ENCODE data around the gene STARD3NL. TPM values are rescaled to one million over a fixed set of nuclear protein-coding genes. Genes with fewer than 3 reads are reported as not detected.
"Not testable (repeated sequence)": the region's sequence is repeated elsewhere in the genome, so short reads cannot be mapped to it uniquely, and the experiment has no call there.

The STARD3NL gene
- total RNA-seq, 2 experiments from 2014 or later, result 27.9 to 30.8 TPM

- POLR2A ChIA-PET; H3K27me3 Mint-ChIP-seq; H3K9me3 Mint-ChIP-seq (ENCODE audit: low read depth); DNase-seq; H3K4me3 Mint-ChIP-seq; H3K36me3 Mint-ChIP-seq (ENCODE audit: low read depth); ATAC-seq; H3K4me1 Mint-ChIP-seq; H3K27ac Mint-ChIP-seq; CTCF ChIA-PET: not testable (repeated sequence)
- intact Hi-C loops (cut with DNase I, micrococcal nuclease), result loop anchor here in 1 of 2 experiments (5.0 kb wide), 1 partner anchor 87 kb away; no protein-coding TSS in a partner anchor
Measured at GRCh38 chr7:38269704-38270346, 91.8 kb downstream of the STARD3NL start.

- H3K9me3 Mint-ChIP-seq (ENCODE audit: low read depth); POLR2A ChIA-PET; ATAC-seq; DNase-seq; intact Hi-C loops (cut with DNase I, micrococcal nuclease); H3K4me1 Mint-ChIP-seq; CTCF ChIA-PET; H3K27ac Mint-ChIP-seq; H3K27me3 Mint-ChIP-seq; H3K4me3 Mint-ChIP-seq; H3K36me3 Mint-ChIP-seq (ENCODE audit: low read depth): not testable (repeated sequence)
Measured at GRCh38 chr7:38270405-38270804, 92.4 kb downstream of the STARD3NL start.

GRCh38 chr7:38273286-38273995 is 95.4 kb downstream of the STARD3NL start, which contains the start of gene TARP:
TSS of gene TARP (minus strand) at chr7:38273636.
- H3K4me3 Mint-ChIP-seq, result peak within 1 kb of the TSS; percentile 35
- no peak for ATAC-seq

GRCh38 chr7:38274486-38274885 is 96.4 kb downstream of the STARD3NL start:
- CTCF ChIA-PET, result no interaction called here
- H3K27me3 Mint-ChIP-seq, result no peaks in the 10 kb centered on the region

More at GRCh38 chr7:38273286-38273995, 95.4 kb downstream of the STARD3NL start, which contains the start of gene TARP:
- POLR2A ChIA-PET, result no interaction called here
- CTCF ChIA-PET, result no interaction called here
- Mint-ChIP-seq H3K36me3 (ENCODE audit: low read depth) (no peaks in the 10 kb centered on the region), H3K9me3 (ENCODE audit: low read depth) (no peaks in the 10 kb centered on the region), H3K4me1 (no peaks in the 10 kb centered on the region), H3K27me3 (no peaks in the 10 kb centered on the region), H3K27ac (no peak within 1 kb of the TSS)
- intact Hi-C loops (cut with DNase I, micrococcal nuclease), result no loop called here
- DNase-seq, result no peak

GRCh38 chr7:38274927-38275620 is 97.0 kb downstream of the STARD3NL start:
- no peaks in the 10 kb centered on the region for H3K9me3 Mint-ChIP-seq (ENCODE audit: low read depth)
- no peak for ATAC-seq
- H3K4me1 Mint-ChIP-seq, result no peaks in the 10 kb centered on the region
- no peaks in the 10 kb centered on the region for H3K36me3 Mint-ChIP-seq (ENCODE audit: low read depth)
- DNase-seq, result no peak
- H3K27me3 Mint-ChIP-seq, result no peaks in the 10 kb centered on the region
- ChIA-PET POLR2A (no interaction called here), CTCF (interaction anchor here (1.7 kb wide), 1 partner anchor 61 kb away, joined by 4 read pairs; no protein-coding TSS in a partner anchor)
- no peak overlapping the region for H3K27ac Mint-ChIP-seq
- intact Hi-C loops (cut with DNase I, micrococcal nuclease), result loop anchor here in 1 of 2 experiments (2.0 kb wide), 1 partner anchor 26 kb away; no protein-coding TSS in a partner anchor
- peak overlapping the region; percentile 26 for H3K4me3 Mint-ChIP-seq

More at GRCh38 chr7:38274486-38274885, 96.4 kb downstream of the STARD3NL start:
- Mint-ChIP-seq H3K27ac (no peak overlapping the region), H3K4me1 (no peaks in the 10 kb centered on the region), H3K4me3 (no peak overlapping the region), H3K36me3 (ENCODE audit: low read depth) (no peaks in the 10 kb centered on the region), H3K9me3 (ENCODE audit: low read depth) (no peaks in the 10 kb centered on the region)
- intact Hi-C loops (cut with DNase I, micrococcal nuclease), result loop anchor here in 1 of 2 experiments (2.0 kb wide), 1 partner anchor 26 kb away; no protein-coding TSS in a partner anchor
- DNase-seq (no peak), ATAC-seq (no peak)
- POLR2A ChIA-PET, result no interaction called here

GRCh38 chr7:38276096-38276877 is 98.2 kb downstream of the STARD3NL start:
- CTCF ChIA-PET, result interaction anchor here (1.7 kb wide), 1 partner anchor 60 kb away, joined by 4 read pairs; no protein-coding TSS in a partner anchor
- Mint-ChIP-seq H3K36me3 (ENCODE audit: low read depth) (no peaks in the 10 kb centered on the region), H3K4me3 (peak overlapping the region; percentile 56), H3K27ac (no peak overlapping the region), H3K27me3 (no peaks in the 10 kb centered on the region), H3K4me1 (no peaks in the 10 kb centered on the region), H3K9me3 (ENCODE audit: low read depth) (no peaks in the 10 kb centered on the region)
- intact Hi-C loops (cut with DNase I, micrococcal nuclease), result no loop called here
- no peak for ATAC-seq
- DNase-seq, result no peak
- POLR2A ChIA-PET, result no interaction called here

GRCh38 chr7:38280000-38280399 is 102.0 kb downstream of the STARD3NL start:
- intact Hi-C loops (cut with DNase I, micrococcal nuclease), result no loop called here
- Mint-ChIP-seq H3K27ac (no peak overlapping the region), H3K4me3 (no peak overlapping the region), H3K27me3 (no peaks in the 10 kb centered on the region), H3K9me3 (ENCODE audit: low read depth) (no peaks in the 10 kb centered on the region), H3K36me3 (ENCODE audit: low read depth) (no peaks in the 10 kb centered on the region), H3K4me1 (no peaks in the 10 kb centered on the region)
- no peak for ATAC-seq
- no peak for DNase-seq
- ChIA-PET CTCF (no interaction called here), POLR2A (no interaction called here)

Data from activated CD4-positive, alpha-beta T cell treated with anti-CD3 and anti-CD28 coated beads for 36 hours (primary cell).